ENCODE data around the gene DPM2. TPM values are rescaled to one million over a fixed set of nuclear protein-coding genes. Genes with fewer than 3 reads are reported as not detected.

The DPM2 gene
- total RNA-seq, 4 donors from 2014 or later: 8.8 to 18.0 (median 13.5) TPM

GRCh38 chr9:127953768-127954505 lies 16.3 kb upstream of the DPM2 start:
- ATAC-seq (ENCODE audit: low FRiP score) (no peak), DNase-seq (ENCODE audit: low spot score) (no peak)
- no peak for TF ChIP-seq CTCF (IDR thresholded peaks at IDR 0.05)

GRCh38 chr9:127953154-127953553 lies 15.5 kb upstream of the DPM2 start:
- DNase-seq (ENCODE audit: low spot score) (no peak), ATAC-seq (ENCODE audit: low FRiP score) (no peak)
- no peak for TF ChIP-seq CTCF (IDR thresholded peaks at IDR 0.05)

GRCh38 chr9:127950513-127951289 lies 13.0 kb upstream of the DPM2 start:
- no peak for TF ChIP-seq CTCF (IDR thresholded peaks at IDR 0.05)
- ATAC-seq (ENCODE audit: low FRiP score): no peak
- DNase-seq (ENCODE audit: low spot score): no peak

GRCh38 chr9:127949827-127950512 lies 12.3 kb upstream of the DPM2 start:
- TF ChIP-seq CTCF (IDR thresholded peaks at IDR 0.05): no peak
- no peak for ATAC-seq (ENCODE audit: low FRiP score)
- no peak for DNase-seq (ENCODE audit: low spot score)

- ATAC-seq (ENCODE audit: low FRiP score) (no peak), DNase-seq (ENCODE audit: low spot score) (no peak)
- no peak for TF ChIP-seq CTCF (IDR thresholded peaks at IDR 0.05)
These were observed 10.4 kb upstream of the DPM2 start for GRCh38 chr9:127947841-127948710.

- no peak for TF ChIP-seq CTCF (IDR thresholded peaks at IDR 0.05)
- no peak for DNase-seq (ENCODE audit: low spot score)
- no peak for ATAC-seq (ENCODE audit: low FRiP score)
These were observed 9.1 kb upstream of the DPM2 start for GRCh38 chr9:127946728-127947127.

All from omental fat pad (tissue), 4 donors.